Coronary artery (tissue), 2 donors: ENCODE measurements around the gene TMPRSS13.
"Not testable (repeated sequence)": the region's sequence is repeated elsewhere in the genome, so short reads cannot be mapped to it uniquely, and the experiment has no call there.

Source experiments
- DNase-seq: peaks from one replicate; pipeline ENCODE4 v3.0.0-alpha.2; 2017; ENCODE audit warnings: low spot score
- H3K27ac ChIP-seq, 2 donors: fragments of 200-600 bp; sonication (generic); one replicate each; pipeline ENCODE4 v1.5.1; 2016 to 2019
- H3K4me3 ChIP-seq: fragments of 200-600 bp; sonication (generic); 2 replicates; pipeline ENCODE4 v1.5.1; 2016; ENCODE audit warnings: mild to moderate bottlenecking, moderate library complexity
- CTCF ChIP-seq: fragments of 200-600 bp; sonication (generic); IDR thresholded peaks from one replicate; pipeline ENCODE4 v1.5.1; 2019; ENCODE audit warnings: antibody characterized with exemption

Gene TMPRSS13

DNA sequence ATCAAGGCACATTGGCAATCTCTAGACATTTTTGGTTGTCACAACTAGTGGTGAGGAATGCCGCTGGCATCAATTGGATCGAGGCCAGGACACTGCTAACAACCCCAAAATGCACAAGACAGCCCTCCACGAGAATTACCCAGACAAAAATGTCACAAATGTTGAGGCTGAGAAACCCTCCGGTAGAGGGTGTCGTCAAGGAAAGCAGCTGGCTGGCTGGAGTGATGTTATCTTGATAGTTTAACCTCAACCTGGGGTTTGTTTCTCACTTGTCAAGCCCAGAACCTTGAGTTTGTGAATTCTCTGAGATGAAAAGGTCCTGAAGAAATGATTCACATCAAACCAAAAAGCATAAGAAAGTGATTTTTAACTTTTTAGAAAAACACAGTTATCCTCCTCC is 21.1 kb upstream of the TMPRSS13 start:
- DNase-seq = no peak
- no peak for TF ChIP-seq CTCF
- H3K27ac ChIP-seq = no peak overlapping the region
- H3K4me3 ChIP-seq = no peak overlapping the region

DNA sequence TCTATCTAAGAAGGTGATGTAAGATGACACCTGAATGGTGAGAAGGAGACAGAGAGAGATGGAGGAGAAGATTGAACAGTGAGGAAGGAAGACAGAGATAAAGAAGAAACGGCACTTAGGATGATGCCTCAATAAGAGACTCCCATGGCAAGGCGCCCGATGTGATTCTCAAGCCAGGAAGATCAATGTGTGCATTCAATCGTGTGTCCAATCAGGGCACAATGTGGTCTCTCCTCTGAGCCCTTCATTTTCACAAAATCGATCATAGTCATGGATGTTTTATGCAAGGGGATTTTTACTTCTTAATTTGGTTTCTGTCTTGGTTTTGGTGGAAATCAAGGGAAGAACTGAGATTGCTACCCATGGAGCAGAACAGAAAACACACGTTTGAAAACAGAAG is 19.9 kb upstream of the TMPRSS13 start:
- DNase-seq = no peak
- no peak for TF ChIP-seq CTCF
- Histone ChIP-seq H3K27ac (no peak overlapping the region), H3K4me3 (no peak overlapping the region)

DNA sequence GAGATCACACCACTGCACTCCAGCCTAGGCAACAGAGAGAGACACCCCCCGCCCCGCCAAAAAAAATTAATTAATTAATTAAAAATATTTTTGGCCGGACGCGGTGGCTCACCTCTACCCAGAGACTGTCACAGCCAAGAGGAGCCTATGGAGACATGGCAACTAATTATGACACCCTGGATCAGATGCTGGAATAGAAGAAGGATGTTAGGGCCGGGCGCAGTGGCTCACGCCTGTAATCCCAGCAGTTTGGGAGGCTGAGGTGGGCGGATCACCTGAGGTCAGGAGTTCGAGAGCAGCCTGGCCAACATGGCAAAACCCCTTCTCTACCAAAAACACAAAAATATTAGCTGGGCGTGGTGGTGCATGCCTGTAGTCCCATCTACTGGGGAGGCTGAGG is 19.3 kb upstream of the TMPRSS13 start:
- not testable (repeated sequence) for H3K27ac ChIP-seq, DNase-seq, H3K4me3 ChIP-seq

DNA sequence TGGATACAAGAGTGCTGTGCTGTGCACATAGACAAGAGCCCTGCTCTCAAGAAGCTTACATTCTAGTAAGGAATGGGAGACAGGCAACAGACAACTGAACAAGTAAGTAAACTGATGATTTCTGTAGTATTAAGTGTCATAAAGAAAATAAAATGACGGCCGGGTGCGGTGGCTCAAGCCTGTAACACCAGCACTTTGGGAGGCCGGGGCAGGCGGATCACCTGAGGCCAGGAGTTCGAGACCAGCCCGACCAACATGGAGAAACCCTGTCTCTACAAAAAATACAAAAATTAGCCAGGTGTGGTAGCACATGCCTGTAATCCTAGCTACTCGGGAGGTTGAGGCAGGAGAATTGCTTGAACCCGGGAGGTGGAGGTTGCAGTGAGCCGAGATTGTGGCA is 18.5 kb upstream of the TMPRSS13 start:
- H3K4me3 ChIP-seq, DNase-seq, H3K27ac ChIP-seq: not testable (repeated sequence)

DNA sequence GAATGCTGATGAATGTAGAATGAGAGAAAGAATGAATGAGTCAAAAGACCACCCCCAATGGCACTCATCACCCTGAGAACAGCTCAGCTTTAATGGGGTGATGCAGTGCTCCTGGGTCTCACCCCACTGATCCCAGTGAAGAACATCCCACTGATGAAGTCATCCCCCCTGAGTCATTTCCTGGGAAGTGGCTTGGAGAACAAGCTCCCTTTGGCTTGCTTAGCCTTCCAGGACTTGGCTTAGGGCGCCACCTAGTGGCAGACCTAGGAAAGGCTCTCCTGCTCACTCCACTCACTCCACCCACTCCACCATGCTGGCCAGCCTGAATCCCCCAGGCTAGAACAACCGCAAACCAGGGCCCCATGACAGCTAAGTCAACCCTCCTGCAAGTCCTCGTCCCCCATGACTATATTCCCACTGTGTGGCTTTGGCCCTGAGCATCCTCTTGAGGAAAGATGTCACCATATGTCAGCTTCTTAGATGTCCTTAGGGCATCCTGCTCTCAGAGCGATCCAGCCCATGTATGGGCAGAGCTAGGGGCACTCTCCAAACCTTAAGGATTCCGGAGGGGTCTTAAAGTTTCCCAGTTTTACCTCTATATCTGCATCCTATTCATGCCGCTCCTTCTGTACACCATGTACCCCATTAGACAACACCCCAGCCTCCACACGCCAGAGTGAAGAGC is 17.8 kb upstream of the TMPRSS13 start:
- Histone ChIP-seq H3K4me3 (no peak overlapping the region), H3K27ac (no peak overlapping the region)
- DNase-seq = peak; percentile 87
- peak; percentile 81 for TF ChIP-seq CTCF

GRCh38 chr11:117946156-117946841 is 17.1 kb upstream of the TMPRSS13 start:
- TF ChIP-seq CTCF = no peak
- H3K27ac ChIP-seq = no peak overlapping the region
- no peak overlapping the region for H3K4me3 ChIP-seq
- no peak for DNase-seq

DNA sequence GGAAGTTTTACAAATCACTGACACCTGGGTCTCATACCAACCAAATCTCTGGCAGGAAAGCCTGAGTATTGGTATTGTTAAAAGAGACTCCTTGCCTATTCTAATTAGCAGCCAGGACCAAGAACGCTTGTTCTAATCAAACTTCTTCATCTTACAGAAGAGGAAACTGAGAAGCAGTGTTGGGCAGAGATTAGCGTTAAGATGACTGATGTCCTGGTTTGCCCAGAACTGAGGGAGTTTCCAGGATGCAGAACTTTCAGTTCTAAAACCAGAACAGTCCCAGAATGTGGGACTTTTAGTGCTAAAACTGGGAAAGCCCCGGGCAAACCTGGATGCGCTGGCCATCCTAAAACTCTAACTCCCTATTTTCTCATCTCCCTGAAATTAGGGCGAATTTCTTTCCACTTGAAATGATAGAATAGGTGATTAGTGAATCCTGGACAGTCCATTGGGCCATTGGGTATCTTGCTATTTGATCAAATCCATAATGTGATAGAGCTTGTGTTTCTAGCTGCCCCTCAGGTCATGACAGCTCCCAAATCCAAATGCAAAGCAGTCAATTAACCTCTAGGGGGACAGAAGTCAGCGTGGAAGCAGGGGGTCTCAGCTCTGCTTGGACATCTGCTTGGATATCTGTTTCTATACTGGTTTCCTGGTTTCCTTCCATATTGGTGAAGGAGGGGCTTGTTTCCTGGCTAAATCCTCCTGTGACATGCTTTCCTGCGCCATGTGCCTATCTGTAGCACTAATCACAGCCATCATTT is 16.0 kb upstream of the TMPRSS13 start:
- H3K4me3 ChIP-seq = no peak overlapping the region
- H3K27ac ChIP-seq = no peak overlapping the region
- TF ChIP-seq CTCF = no peak
- DNase-seq = no peak

DNA sequence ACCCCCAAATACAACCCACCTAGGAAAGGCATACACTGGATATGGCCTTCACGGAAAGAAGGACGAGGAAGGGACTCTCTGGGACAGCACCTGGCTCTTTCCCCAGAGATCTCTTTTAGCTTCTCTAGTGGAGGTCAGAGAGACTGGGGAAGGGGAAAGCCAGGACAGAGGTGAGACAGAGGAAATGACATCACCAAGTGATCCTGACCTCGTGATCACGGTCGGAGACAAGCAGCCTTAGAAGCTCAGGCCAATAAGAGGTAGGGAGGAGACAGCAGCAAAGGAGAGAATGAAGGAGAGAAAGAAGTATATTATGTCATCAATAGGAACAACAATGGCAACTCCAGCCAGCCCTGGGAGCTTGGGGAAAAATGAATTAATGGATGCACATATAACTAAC is 15.4 kb upstream of the TMPRSS13 start:
- Histone ChIP-seq H3K27ac (no peak overlapping the region), H3K4me3 (no peak overlapping the region)
- DNase-seq = peak; percentile 43
- no peak for TF ChIP-seq CTCF
